PC-9 (cell line): ENCODE data around the gene TERT. TPM values are rescaled to one million over a fixed set of nuclear protein-coding genes. Genes with fewer than 3 reads are reported as not detected.

Experiments
- BruUV-seq: library from RNA; stranded (reverse); fragments of 400-500 nt; replicated peaks from 2 replicates; lab custom pipeline; 2021; lab: Mats Ljungman, UMichigan
- CTCF ChIA-PET: fragments of 300-600 bp; sonication (Branson Sonifier 250); formaldehyde crosslinking; loops from one replicate; lab custom pipeline; 2022; ENCODE audit warnings: antibody characterized with exemption; lab: Charles Lee
- POLR2A ChIA-PET: fragments of 300-600 bp; sonication (Branson Sonifier 250); formaldehyde crosslinking; loops from one replicate; lab custom pipeline; 2022; ENCODE audit warnings: antibody characterized with exemption; ENCODE audit not compliant: unreplicated experiment; lab: Charles Lee
- DNase-seq, 2 experiments: peaks; one replicate each; pipeline versions ENCODE4 v3.0.0 to v3.0.0-alpha.2; 2015 to 2022; ENCODE audit warnings: mixed read lengths in 1 of 2
- H2AFZ ChIP-seq: fragments of 200-600 bp; sonication (generic); 2 replicates; pipeline ENCODE4 v1.8.1; 2017; ENCODE audit warnings: antibody characterized with exemption
- H3F3A ChIP-seq: fragments of 200-600 bp; sonication (generic); 2 replicates; pipeline ENCODE4 v1.8.1; 2017; ENCODE audit warnings: antibody characterized with exemption, mild to moderate bottlenecking, low read depth; ENCODE audit not compliant: insufficient read depth
- H3K27ac ChIP-seq: fragments of 200-600 bp; sonication (generic); 2 replicates; pipeline ENCODE4 v1.6.1; 2016; ENCODE audit warnings: mixed run types
- H3K27me3 ChIP-seq: fragments of 200-600 bp; sonication (generic); 2 replicates; pipeline ENCODE4 v1.6.1; 2016; ENCODE audit warnings: low read depth, mixed run types; ENCODE audit not compliant: insufficient read depth
- H3K36me3 ChIP-seq: fragments of 200-600 bp; sonication (generic); 2 replicates; pipeline ENCODE4 v1.6.1; 2016; ENCODE audit warnings: low read depth, mixed run types
- H3K4me1 ChIP-seq: fragments of 200-600 bp; sonication (generic); replicated peaks from 2 replicates; pipeline ENCODE4 v1.6.1; 2016; ENCODE audit warnings: mixed run types; ENCODE audit not compliant: insufficient read depth
- H3K4me2 ChIP-seq: fragments of 200-600 bp; sonication (generic); 2 replicates; pipeline ENCODE4 v1.6.1; 2017; ENCODE audit warnings: mixed run types
- H3K4me3 ChIP-seq: fragments of 200-600 bp; sonication (generic); 2 replicates; pipeline ENCODE4 v1.6.1; 2016; ENCODE audit warnings: mixed run types
- H3K79me2 ChIP-seq: fragments of 200-600 bp; sonication (generic); 2 replicates; pipeline ENCODE4 v1.6.1; 2017; ENCODE audit warnings: low read depth, mixed run types
- H3K9me2 ChIP-seq: fragments of 200-600 bp; sonication (generic); 2 replicates; pipeline ENCODE4 v1.8.1; 2017; ENCODE audit warnings: mild to moderate bottlenecking; ENCODE audit not compliant: insufficient read depth
- H3K9me3 ChIP-seq: fragments of 200-600 bp; sonication (generic); 2 replicates; pipeline ENCODE4 v1.8.1; 2016; ENCODE audit warnings: low read depth; ENCODE audit not compliant: insufficient read depth
- H4K20me1 ChIP-seq: fragments of 200-600 bp; sonication (generic); 2 replicates; pipeline ENCODE4 v1.8.1; 2017; ENCODE audit not compliant: insufficient read depth
- EZH2 ChIP-seq: fragments of 200-600 bp; sonication (generic); IDR thresholded peaks from 2 replicates; pipeline ENCODE4 v1.8.0; 2017; ENCODE audit warnings: antibody characterized with exemption, low read depth
- intact Hi-C: fragments of 100-400 bp; cut with micrococcal nuclease; formaldehyde crosslinking; loops from one replicate; pipeline ENCODE4 v1.10.0; 2022; ENCODE audit not compliant: unreplicated experiment
- total RNA-seq: library from RNA; stranded (reverse); gene quantifications from 2 replicates; pipeline ENCODE4 v1.2.3, GENCODE V29; 2021
- TF ChIP-seq, protein P1 (sequence below): fragments of 200-600 bp; sonication (generic); conservative IDR thresholded peaks from 2 replicates; pipeline ENCODE4 v1.6.1; 2017; ENCODE audit warnings: mixed run types, antibody characterized with exemption, mild to moderate bottlenecking, moderate library complexity

TERT gene
- total RNA-seq, 1 experiment from 2014 or later, result 0.74 TPM

DNA sequence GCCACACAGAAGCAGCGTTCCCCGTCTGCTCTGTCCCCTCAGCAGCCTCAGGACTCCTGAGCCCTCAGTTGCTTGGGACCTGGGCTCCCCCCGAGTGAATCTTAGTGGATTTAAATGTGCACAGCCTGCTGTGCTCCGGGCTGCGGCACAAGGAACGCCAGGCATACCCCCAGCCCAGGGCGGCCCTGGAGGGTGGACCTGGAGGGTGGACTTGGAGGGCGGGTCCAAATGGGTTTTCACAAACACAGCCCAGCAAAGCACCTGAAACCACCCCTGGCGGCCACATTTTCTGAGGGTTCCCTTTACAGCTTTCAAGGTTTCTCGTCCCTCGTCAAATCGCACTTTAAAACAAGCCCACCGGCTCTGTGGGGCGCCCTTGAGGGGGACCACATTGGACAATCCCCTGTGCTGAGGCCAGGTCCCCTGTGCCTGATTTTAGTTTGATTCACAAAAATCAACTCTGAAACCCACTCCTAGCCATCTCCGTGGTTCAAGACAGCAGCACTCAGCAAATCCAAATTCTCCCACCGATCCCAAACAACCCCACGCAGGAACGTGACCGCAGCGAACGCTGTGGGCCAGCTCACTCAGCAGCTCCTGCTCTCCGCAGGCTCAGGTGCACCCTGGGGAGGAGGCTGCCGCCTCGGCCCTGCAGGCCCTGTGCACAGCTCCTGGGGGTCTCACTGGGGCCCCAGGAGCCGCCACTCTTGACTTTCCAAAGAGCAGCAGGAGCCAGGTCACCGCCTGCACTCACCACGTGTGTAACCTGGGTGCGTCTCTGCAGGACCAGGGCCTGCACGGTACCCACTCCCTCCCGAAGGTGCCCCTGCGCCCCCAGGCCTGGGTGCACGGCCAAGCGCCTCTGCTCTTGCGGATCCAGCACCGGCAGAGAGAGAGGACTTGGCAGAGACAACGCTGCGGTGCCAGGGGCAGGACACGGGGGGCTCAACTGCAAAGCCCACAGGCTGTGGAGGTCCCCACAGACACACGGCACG is 29.1 kb downstream of the TERT start:
- ChIA-PET CTCF (no interaction called here), POLR2A (interaction anchor here (0.7 kb wide), 1 partner anchor 95 kb away, joined by 5 read pairs; no protein-coding TSS in a partner anchor)
- no peak for DNase-seq
- BruUV-seq, result no TSS peak
- intact Hi-C loops, result no loop called here
- no peaks in the 10 kb centered on the region for H3K79me2 ChIP-seq
- H4K20me1 ChIP-seq, result no peaks in the 10 kb centered on the region
- no peaks in the 10 kb centered on the region for H3K4me1 ChIP-seq
- H3K9me2 ChIP-seq, result no peaks in the 10 kb centered on the region
- H3K9me3 ChIP-seq, result no peaks in the 10 kb centered on the region
- H2AFZ ChIP-seq, result no peak overlapping the region
- 0 out of 2 replicates have a peak, but pooled peaks cover 5% of the 10 kb centered on the region for H3K27me3 ChIP-seq
- no peaks in the 10 kb centered on the region for H3K36me3 ChIP-seq
- peaks cover 4% of the 10 kb centered on the region; the same call in 1 of the 2 replicates for H3F3A ChIP-seq
- no peak overlapping the region for H3K4me3 ChIP-seq
- TF ChIP-seq EZH2, result no peak
- TF ChIP-seq, protein P1, sequence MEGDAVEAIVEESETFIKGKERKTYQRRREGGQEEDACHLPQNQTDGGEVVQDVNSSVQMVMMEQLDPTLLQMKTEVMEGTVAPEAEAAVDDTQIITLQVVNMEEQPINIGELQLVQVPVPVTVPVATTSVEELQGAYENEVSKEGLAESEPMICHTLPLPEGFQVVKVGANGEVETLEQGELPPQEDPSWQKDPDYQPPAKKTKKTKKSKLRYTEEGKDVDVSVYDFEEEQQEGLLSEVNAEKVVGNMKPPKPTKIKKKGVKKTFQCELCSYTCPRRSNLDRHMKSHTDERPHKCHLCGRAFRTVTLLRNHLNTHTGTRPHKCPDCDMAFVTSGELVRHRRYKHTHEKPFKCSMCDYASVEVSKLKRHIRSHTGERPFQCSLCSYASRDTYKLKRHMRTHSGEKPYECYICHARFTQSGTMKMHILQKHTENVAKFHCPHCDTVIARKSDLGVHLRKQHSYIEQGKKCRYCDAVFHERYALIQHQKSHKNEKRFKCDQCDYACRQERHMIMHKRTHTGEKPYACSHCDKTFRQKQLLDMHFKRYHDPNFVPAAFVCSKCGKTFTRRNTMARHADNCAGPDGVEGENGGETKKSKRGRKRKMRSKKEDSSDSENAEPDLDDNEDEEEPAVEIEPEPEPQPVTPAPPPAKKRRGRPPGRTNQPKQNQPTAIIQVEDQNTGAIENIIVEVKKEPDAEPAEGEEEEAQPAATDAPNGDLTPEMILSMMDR, result no peak
- no peak overlapping the region for H3K4me2 ChIP-seq
- no peak overlapping the region for H3K27ac ChIP-seq

DNA sequence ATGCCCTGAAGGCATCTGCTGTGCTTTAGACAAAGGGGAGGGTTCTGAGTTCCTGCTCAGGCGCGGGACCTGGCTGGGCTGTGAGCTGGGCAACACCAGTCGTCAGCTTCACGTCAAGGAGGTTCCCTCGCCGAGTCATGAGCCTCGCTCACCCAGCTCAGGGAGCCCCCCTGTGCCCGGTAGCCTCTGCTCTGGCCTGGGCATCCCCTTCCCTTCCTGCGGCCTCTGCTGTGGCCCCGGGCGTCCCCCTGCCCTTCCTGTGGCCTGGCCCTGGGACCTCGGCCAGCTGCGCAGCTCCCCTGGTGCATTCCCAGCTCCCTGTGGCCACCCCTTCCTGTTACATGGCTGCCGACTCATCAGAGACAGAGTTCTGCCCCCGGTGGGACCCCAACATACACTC is 29.8 kb downstream of the TERT start:
- H3F3A ChIP-seq, result peaks cover 4% of the 10 kb centered on the region; the same call in 1 of the 2 replicates
- no peak overlapping the region for H3K27ac ChIP-seq
- H3K9me2 ChIP-seq, result no peaks in the 10 kb centered on the region
- intact Hi-C loops, result no loop called here
- H3K4me3 ChIP-seq, result no peak overlapping the region
- ChIA-PET POLR2A (interaction anchor here (0.7 kb wide), 1 partner anchor 96 kb away, joined by 5 read pairs; no protein-coding TSS in a partner anchor), CTCF (no interaction called here)
- no peak for DNase-seq
- no peaks in the 10 kb centered on the region for H3K9me3 ChIP-seq
- 0 out of 2 replicates have a peak, but pooled peaks cover 5% of the 10 kb centered on the region for H3K27me3 ChIP-seq
- H3K4me1 ChIP-seq, result no peaks in the 10 kb centered on the region
- no peak overlapping the region for H2AFZ ChIP-seq
- TF ChIP-seq, protein P1, result no peak
- no peak for TF ChIP-seq EZH2
- no peaks in the 10 kb centered on the region for H4K20me1 ChIP-seq
- no TSS peak for BruUV-seq
- H3K36me3 ChIP-seq, result no peaks in the 10 kb centered on the region
- H3K79me2 ChIP-seq, result no peaks in the 10 kb centered on the region
- H3K4me2 ChIP-seq, result no peak overlapping the region

DNA sequence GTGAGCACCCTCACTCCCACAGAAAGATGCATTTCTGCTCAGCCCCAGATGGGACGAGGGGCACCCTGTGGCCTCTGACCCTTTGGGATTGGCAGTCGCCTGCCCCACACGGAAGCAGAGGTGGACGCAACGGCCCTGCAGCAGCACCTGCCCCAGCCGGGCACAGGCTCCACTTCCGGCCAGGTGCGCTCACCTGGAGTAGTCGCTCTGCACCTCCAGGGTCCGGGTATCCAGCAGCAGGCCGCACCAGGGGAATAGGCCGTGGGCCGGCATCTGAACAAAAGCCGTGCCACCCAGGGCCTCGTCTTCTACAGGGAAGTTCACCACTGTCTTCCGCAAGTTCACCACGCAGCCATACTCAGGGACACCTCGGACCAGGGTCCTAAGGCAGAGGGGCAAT is 30.7 kb downstream of the TERT start:
- Histone ChIP-seq H3K27ac (no peak overlapping the region), H4K20me1 (no peaks in the 10 kb centered on the region), H3K27me3 (0 out of 2 replicates have a peak, but pooled peaks cover 5% of the 10 kb centered on the region), H3K4me1 (no peaks in the 10 kb centered on the region), H3K9me3 (no peaks in the 10 kb centered on the region), H3K9me2 (no peaks in the 10 kb centered on the region), H2AFZ (no peak overlapping the region), H3K36me3 (no peaks in the 10 kb centered on the region), H3K79me2 (no peaks in the 10 kb centered on the region), H3K4me3 (no peak overlapping the region), H3K4me2 (no peak overlapping the region), H3F3A (peaks cover 4% of the 10 kb centered on the region; the same call in 1 of the 2 replicates)
- no peak for TF ChIP-seq EZH2
- TF ChIP-seq, protein P1, result no peak
- BruUV-seq, result no TSS peak
- no peak for DNase-seq
- ChIA-PET POLR2A (no interaction called here), CTCF (no interaction called here)
- intact Hi-C loops, result no loop called here
